ENCODE results near the gene DDA1.

The DDA1 gene

DNA sequence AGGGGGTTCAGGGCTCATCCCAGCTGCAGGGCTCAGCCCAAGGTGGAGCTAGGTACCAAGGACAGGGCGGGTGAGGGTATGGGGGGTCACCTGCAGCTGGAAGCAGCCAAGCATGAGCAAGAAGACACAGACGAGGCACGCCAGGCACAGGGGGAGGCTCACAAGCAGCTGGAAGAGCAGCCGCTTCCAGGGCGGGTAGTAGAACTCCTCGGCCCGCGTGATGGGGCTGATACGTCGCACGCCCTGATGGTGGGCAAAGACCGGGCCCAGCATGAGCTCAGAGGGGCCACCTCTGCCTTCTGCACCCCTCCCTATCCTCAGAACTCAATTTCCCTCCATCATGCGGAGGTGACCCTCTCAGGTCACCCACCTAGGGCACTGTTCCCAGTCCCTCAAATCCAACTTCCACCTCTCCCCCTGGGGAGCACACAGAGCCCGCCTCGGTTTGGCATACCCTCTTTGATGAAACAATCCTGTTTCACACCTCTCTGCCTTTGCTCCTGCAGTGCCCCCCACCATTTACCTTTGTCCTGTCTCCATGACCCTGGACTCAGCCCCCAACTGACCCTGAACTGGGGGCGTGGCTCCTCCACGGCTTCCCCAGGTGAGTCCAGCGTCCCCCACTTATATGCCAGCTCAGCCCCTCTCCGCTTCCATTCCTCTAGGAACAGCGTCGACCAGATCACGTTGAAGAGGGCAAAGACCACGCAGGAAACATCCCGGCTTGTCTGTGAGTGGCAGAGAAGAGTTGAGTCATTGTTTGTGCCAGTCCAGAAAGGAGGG, 21.1 kb downstream of the DDA1 start:
- DNase-seq (ENCODE audit: low spot score) = no peak

- no peak for DNase-seq (ENCODE audit: low spot score)
Measured at GRCh38 chr19:17331045-17331558, 21.7 kb downstream of the DDA1 start.

GRCh38 chr19:17332360-17332676, 23.0 kb downstream of the DDA1 start:
- no peak for DNase-seq (ENCODE audit: low spot score)

DNA sequence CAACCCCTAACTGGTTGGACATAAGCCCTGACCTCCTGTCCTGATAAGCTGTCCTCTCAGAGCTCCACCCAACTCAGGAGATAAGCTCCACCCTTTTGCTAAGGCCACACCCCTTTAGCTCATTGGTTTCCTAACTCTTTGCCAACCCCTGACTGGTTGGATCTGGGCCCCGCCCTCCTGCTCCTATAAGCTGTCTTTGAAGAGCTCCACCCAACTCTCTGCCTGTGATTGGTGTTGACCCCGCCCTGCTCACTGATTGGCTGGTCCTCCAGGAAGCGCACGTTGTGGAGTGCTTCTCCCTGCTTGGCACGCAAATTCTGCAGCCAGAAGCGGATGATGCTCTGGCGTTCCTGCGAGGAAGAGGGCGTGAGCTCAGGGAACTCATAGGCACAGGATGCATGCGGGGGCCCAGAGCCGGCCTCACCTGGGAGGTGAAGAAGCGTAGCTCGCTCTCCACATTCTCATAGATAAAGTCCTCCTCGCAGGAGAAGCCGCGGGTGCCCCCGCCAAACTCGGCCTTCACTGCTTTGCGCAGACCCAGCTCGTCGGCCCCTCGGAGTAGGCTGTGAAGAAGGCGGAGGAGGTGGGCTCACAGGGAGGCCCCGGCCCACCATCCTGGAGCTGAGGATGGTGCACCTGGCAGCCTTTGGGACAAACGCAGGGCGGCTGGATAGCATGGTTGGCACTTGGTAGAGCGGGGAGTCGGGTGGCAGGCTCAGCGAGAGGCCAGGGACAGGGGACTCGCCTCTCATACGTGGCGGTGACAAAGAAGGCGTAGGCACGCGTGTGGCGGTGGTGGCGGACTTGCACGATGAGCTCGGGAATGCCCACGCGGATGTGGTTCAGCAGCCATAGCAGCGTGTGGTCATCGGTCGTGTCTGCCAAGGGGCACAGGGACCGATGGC, 23.6 kb downstream of the DDA1 start:
- DNase-seq (ENCODE audit: low spot score) = peak; percentile 43

GRCh38 chr19:17333611-17334413, 24.4 kb downstream of the DDA1 start:
- DNase-seq (ENCODE audit: low spot score) = peak; percentile 87

GRCh38 chr19:17334414-17335409, 25.3 kb downstream of the DDA1 start, which contains the start of gene ANO8:
Gene ANO8, minus strand, starts transcription at chr19:17334855. Its CDS starts 185 bp downstream, at chr19:17334670.
- DNase-seq (ENCODE audit: low spot score) = peak; percentile 96

- no peak for DNase-seq (ENCODE audit: low spot score)
Measured at GRCh38 chr19:17335575-17335974, 26.2 kb downstream of the DDA1 start.

GRCh38 chr19:17336872-17337674, 27.7 kb downstream of the DDA1 start, which contains the start of gene GTPBP3:
Gene GTPBP3, plus strand, starts transcription at chr19:17337553. Its CDS starts 59 bp downstream, at chr19:17337612.
- peak; percentile 98 for DNase-seq (ENCODE audit: low spot score)

DNA sequence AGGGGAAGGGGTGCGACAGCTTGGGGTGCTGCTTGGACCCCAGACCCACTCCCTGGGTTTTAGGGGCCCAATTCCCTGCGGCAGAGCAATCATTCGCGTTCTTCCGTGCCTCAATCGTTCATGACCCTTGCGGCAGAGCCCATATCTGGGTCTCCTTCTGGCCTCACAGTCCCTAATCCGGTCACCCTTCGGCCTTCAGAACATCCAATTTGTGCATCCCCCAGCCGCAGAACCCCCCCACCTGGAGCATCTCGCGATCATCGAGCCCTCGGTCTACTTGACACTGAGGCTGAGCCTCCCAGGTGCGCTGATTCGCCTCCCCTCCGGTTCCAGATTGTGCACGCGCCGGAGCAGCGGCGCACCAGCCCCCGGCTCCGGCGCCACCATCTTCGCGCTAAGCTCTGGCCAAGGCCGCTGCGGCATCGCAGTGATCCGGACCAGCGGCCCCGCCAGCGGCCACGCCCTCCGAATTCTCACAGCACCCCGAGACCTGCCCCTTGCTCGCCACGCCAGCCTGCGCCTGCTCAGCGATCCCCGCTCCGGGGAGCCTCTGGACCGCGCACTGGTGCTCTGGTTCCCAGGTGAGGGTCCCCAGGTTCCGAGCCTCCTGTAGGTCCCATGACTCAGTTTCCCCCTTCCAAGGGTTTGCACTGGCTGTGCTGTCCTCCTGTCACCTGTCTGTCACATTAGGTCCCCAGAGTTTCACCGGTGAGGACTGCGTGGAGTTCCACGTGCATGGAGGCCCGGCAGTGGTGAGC, 28.5 kb downstream of the DDA1 start:
- DNase-seq (ENCODE audit: low spot score) = peak; percentile 64

- no peak for DNase-seq (ENCODE audit: low spot score)
Measured at GRCh38 chr19:17338433-17339078, 29.2 kb downstream of the DDA1 start.

DNA sequence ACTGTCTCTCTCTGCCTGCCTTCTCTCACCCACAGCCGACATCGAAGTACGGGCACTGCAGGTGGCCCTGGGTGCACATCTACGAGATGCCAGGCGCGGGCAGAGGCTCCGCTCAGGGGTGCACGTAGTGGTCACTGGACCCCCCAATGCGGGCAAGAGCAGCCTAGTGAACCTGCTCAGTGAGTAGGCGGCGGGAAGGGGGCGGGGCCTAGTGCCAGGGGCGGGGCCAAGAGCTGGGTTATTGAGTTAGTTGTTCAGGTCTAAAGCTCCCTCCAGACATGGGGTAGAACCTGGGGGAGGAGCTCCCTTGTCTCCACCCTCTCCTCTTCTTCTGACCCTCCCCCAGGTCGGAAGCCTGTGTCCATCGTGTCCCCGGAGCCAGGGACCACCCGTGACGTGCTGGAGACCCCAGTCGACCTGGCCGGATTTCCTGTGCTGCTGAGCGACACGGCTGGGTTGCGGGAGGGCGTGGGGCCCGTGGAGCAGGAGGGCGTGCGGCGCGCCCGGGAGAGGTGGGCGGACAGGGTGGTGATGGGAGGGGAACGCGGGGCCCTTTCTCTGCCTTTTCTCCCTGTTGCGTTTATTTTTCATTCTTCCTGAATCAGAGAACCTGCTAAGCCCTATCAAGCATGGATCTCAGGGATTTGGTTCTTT, 29.9 kb downstream of the DDA1 start:
- no peak for DNase-seq (ENCODE audit: low spot score)

- DNase-seq (ENCODE audit: low spot score) = no peak
Measured at GRCh38 chr19:17340302-17340870, 31.0 kb downstream of the DDA1 start.

- DNase-seq (ENCODE audit: low spot score) = no peak
Measured at GRCh38 chr19:17340871-17341357, 31.6 kb downstream of the DDA1 start.

DNA sequence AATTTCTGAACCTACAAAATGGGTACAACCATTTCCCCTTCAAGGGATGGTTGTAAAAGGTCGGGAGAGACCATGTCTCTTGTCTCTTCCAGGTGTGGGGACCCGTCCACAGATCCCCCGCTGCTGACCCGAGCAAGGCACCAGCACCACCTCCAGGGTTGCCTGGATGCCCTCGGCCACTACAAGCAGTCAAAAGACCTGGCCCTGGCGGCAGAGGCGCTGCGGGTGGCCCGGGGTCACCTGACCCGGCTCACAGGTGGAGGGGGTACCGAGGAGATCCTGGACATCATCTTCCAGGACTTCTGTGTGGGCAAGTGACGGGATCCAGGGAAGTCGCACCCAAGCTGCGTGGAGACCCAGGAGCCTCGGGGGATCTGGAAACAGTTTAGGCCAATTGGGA, 32.0 kb downstream of the DDA1 start:
- DNase-seq (ENCODE audit: low spot score) = no peak

DNA sequence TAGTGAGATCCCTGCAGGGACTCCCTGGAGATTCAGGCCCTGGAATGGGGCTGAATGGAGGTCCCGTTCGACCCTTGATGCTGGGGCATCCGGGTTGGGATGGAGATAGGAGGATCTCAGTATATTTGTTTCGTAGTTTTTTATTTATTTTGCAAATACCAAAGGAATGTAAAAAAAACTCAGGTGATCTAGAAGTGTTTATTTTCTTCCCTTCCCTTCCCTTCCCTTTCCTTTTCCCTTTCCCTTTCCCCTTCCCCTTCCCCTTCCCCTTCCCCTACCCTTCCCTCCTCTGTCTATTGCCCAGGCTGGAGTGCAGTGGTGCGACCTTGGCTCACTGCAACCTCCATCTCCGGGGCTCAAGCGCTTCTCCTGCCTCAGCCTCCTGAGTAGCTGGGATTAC, 32.5 kb downstream of the DDA1 start:
- DNase-seq (ENCODE audit: low spot score) = no peak

- peak; percentile 86 for DNase-seq (ENCODE audit: low spot score)
Measured at GRCh38 chr19:17346109-17346671, 36.8 kb downstream of the DDA1 start.

DNA sequence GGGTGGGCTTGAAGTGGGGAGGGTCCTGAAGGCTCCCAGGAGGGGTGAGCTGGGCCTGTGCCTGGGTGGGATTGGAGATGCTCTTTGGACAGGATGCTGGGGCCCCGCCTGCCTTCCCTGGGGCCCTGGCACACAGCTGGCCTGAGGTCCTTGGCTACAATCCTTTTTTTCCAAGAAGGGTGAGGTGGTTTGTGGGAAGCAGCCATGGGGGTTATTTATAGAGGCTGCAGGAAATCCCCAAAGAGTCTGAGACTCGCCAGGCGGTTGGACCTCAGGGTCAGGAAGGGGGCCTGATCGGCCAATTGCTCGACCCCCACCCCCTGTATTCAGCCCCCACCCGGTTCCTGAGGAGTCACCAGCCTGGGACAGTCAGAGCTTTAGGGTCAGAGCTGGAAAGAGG, 38.0 kb downstream of the DDA1 start:
- no peak for DNase-seq (ENCODE audit: low spot score)

Measured in AG08396 (cell line).